Gastrocnemius medialis (tissue), 4 donors: ENCODE measurements around the gene RGMB. TPM values are rescaled to one million over a fixed set of nuclear protein-coding genes. Genes with fewer than 3 reads are reported as not detected.

Experiments used
- ATAC-seq, 2 donors: fragments of 150-250 bp; one replicate each; pipeline ENCODE4 v1.9.1; 2016
- DNase-seq, 2 donors: peaks; one replicate each; pipeline ENCODE4 v3.0.0-alpha.2; 2019
- H3K27ac ChIP-seq, 4 donors: fragments of 200-600 bp; sonication (generic); 1 replicate in 1 of 4; 2 replicates in 3 of 4; pipeline ENCODE4 v1.5.1; 2016 to 2018; ENCODE audit warnings: mild to moderate bottlenecking in 2 of 4, moderate library complexity in 1 of 4
- H3K27me3 ChIP-seq, 3 donors: fragments of 200-600 bp; sonication (generic) in 2 of 3; 1 replicate in 1 of 3; 2 replicates in 2 of 3; pipeline versions ENCODE4 v1.5.1 to v1.6.0; 2016 to 2019; ENCODE audit warnings: mild to moderate bottlenecking in 1 of 3, moderate library complexity in 1 of 3
- H3K36me3 ChIP-seq, 2 donors: fragments of 200-600 bp; sonication (generic) in 1 of 2; one replicate each; pipeline ENCODE4 v1.5.1; 2017 to 2018
- H3K4me1 ChIP-seq, 2 donors: fragments of 200-600 bp; sonication (generic) in 1 of 2; one replicate each; pipeline ENCODE4 v1.5.1; 2016 to 2017; ENCODE audit warnings: mild to moderate bottlenecking in 2 of 2
- H3K4me3 ChIP-seq, 4 donors: fragments of 200-600 bp; sonication (generic) in 3 of 4; 1 replicate in 1 of 4; 2 replicates in 3 of 4; pipeline ENCODE4 v1.5.1; 2016 to 2019; ENCODE audit warnings: mild to moderate bottlenecking in 2 of 4
- H3K9me3 ChIP-seq, 3 donors: fragments of 200-600 bp; sonication (generic) in 2 of 3; 1 replicate in 1 of 3; 2 replicates in 2 of 3; pipeline ENCODE4 v1.5.1; 2016 to 2019
- POLR2A ChIP-seq, 2 donors: fragments of 450-650 bp; IDR thresholded peaks; one replicate each; pipeline ENCODE4 v1.6.1; 2017; ENCODE audit warnings: antibody characterized with exemption in 2 of 2, mild to moderate bottlenecking in 2 of 2, moderate library complexity in 2 of 2
- in situ Hi-C, 4 donors: fragments of 200-750 bp; cut with MboI; loops; one replicate each; pipeline versions ENCODE4 v1.15.0 to v1.8.0; 2017; ENCODE audit warnings: low sequenced_read_pairs in 4 of 4
- intact Hi-C: fragments of 100-400 bp; cut with DNase I; formaldehyde crosslinking; loops from one replicate; pipeline ENCODE4 v1.15.1; 2023; ENCODE audit warnings: low total_unique reads
- total RNA-seq, 4 donors: library from RNA; depleted of rRNA; stranded (reverse); fragments of >200 nt; gene quantifications; one replicate each; pipeline versions ENCODE4 v1.1.0 to v1.2.3, GENCODE V29; 2016
- TF ChIP-seq, protein P1 (sequence below), 5 experiments: fragments of 450-650 bp in 3 of 5; fragments of 200-600 bp in 2 of 5; sonication (generic) in 2 of 5; IDR thresholded peaks in 4 of 5; conservative IDR thresholded peaks in 1 of 5; 1 replicate in 4 of 5; 2 replicates in 1 of 5; pipeline ENCODE4 v1.5.1; 2016 to 2019; ENCODE audit warnings: antibody characterized with exemption in 5 of 5, mild to moderate bottlenecking in 3 of 5, moderate library complexity in 3 of 5

RGMB gene
- total RNA-seq, 4 donors from 2014 or later = 11.2 to 57.8 (median 25.9) TPM

DNA sequence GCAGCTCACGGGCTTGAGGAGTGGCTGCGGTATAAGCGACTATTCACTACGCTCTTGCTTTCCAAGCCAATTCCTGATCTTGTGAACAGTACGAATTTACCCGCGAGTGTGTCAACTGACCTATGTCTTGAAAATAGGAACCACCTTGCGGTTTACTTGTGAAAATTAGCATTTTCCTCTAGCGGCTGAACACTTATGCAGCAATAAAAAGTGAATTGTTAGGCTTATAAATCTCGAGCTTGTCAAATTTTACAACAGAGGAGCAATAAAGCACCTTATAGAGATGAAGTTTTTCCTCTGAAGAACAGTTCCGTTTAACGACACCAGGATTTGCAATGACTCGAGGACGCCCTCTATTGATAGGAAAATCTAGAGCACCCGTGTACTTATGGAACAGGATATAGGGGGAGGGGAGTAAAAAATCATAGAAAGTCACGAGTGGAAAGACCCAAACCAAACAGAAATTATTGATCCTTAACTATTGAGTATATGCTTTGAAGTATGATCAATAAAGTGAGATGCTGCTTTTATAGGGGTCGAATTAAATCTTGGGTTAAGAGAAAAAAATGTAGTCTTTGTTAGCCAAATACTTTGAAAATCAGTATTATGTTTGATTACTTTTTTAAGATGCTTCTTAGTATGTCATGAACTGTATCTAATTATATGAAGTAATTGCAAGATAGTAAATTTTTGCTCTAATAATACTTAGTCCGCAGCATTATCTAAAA is 1.9 kb upstream of the RGMB start:
- Histone ChIP-seq H3K27ac (peak overlapping the region; percentile 94 to 98 (median 96)), H3K4me3 (peak overlapping the region; percentile 68 to 86 (median 74)), H3K27me3 (no peaks in the 10 kb centered on the region), H3K36me3 (no peaks in the 10 kb centered on the region), H3K9me3 (no peaks in the 10 kb centered on the region), H3K4me1 (peaks cover 26 to 32% of the 10 kb centered on the region in 2 donors)
- in situ Hi-C loops (loop anchor here in 3 of 4 donors (10.0 to 25.0 kb wide), 3 partner anchors 153 to 1584 kb away; partner anchors contain the start of genes CHD1 (in 1 of the 3) and RIOK2 (in 1 of the 3)), intact Hi-C loops (loop anchor here (2.0 to 10.0 kb wide), 4 partner anchors 15 to 1967 kb away; partner anchors contain the start of genes ERAP1 and RIOK2)
- DNase-seq = peak; percentile 38 to 51
- peak in 1 of 2 donors; percentile 11 for ATAC-seq
- peak in 1 of 2 donors; percentile 33 for TF ChIP-seq POLR2A (IDR thresholded peaks at IDR 0.05)
- TF ChIP-seq, protein P1, sequence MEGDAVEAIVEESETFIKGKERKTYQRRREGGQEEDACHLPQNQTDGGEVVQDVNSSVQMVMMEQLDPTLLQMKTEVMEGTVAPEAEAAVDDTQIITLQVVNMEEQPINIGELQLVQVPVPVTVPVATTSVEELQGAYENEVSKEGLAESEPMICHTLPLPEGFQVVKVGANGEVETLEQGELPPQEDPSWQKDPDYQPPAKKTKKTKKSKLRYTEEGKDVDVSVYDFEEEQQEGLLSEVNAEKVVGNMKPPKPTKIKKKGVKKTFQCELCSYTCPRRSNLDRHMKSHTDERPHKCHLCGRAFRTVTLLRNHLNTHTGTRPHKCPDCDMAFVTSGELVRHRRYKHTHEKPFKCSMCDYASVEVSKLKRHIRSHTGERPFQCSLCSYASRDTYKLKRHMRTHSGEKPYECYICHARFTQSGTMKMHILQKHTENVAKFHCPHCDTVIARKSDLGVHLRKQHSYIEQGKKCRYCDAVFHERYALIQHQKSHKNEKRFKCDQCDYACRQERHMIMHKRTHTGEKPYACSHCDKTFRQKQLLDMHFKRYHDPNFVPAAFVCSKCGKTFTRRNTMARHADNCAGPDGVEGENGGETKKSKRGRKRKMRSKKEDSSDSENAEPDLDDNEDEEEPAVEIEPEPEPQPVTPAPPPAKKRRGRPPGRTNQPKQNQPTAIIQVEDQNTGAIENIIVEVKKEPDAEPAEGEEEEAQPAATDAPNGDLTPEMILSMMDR (IDR thresholded peaks at IDR 0.05 in 4 of 5, conservative IDR thresholded peaks at IDR 0.05 in 1 of 5) = peak; percentile 71 to 96 (median 84)

DNA sequence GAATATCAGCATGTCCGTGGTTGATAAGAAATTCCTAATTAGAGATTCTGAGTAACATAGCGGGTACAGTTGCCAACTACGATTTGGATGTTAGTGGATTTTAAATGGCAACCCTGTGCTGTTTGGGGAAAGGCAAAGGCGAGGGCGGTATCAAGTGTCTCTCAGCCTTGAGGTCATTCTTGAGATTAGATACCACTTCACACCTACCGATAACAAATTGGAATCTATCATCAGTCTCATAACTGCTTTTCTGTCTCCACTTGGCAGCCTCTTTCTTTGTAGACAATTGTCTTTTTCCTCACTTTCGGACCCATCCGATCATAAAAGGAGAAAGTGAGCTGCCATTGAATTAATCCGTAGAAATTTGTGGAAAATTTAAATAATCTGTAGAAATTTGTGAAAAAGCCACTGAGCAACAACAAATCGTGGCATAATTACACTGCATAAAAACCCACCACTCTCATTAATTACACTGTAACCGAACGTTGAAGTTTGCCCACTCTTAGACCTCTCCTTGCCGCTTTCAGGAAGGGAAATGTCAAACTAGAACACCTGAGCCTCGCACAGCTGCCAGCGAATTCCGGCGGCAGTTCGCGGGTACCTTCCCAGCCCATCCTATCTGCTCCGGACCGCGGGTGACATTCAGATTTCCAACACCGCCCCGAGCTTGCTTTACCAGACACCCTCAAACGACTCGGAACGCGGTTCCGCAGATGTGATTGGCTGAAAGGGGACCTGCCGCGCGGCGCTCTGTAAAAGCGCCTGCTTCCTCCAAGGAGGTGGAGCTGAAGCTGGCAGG is 849 bp upstream of the RGMB start:
- no peaks in the 10 kb centered on the region for H3K27me3 ChIP-seq
- H3K4me3 ChIP-seq = peak overlapping the region; percentile 84 to 88 (median 86)
- TF ChIP-seq, protein P1 (IDR thresholded peaks at IDR 0.05 in 4 of 5, conservative IDR thresholded peaks at IDR 0.05 in 1 of 5) = peak in 1 of 5 experiments; percentile 4
- no peak for TF ChIP-seq POLR2A (IDR thresholded peaks at IDR 0.05)
- peak overlapping the region; percentile 94 to 98 (median 96) for H3K27ac ChIP-seq
- H3K36me3 ChIP-seq = no peaks in the 10 kb centered on the region
- no peaks in the 10 kb centered on the region for H3K9me3 ChIP-seq
- intact Hi-C loops = loop anchor here (1.0 to 10.0 kb wide), 4 partner anchors 157 to 1968 kb away; partner anchors contain the start of genes CHD1, ERAP1 and RIOK2
- in situ Hi-C loops = loop anchor here in 3 of 4 donors (10.0 to 25.0 kb wide), 3 partner anchors 152 to 1585 kb away; partner anchors contain the start of genes CHD1 (in 1 of the 3) and RIOK2 (in 1 of the 3)
- H3K4me1 ChIP-seq = peaks cover 36 to 42% of the 10 kb centered on the region in 2 donors
- DNase-seq (peak; percentile 73 to 79), ATAC-seq (peak; percentile 49 to 51)

DNA sequence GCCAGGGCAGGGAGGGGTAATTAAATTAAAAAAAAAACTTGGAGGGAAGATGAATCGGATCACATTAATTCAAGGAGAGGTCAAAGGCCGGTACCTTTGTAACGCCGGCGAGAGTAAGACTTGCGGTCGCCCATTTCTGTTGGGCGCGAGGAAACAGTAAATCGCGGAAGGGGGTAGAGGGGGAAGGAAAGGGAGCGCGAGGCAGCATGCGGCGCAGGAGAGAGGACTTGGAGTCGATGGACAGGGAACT is 324 bp upstream of the RGMB start:
- TF ChIP-seq, protein P1 (IDR thresholded peaks at IDR 0.05 in 4 of 5, conservative IDR thresholded peaks at IDR 0.05 in 1 of 5) = no peak
- no peak for TF ChIP-seq POLR2A (IDR thresholded peaks at IDR 0.05)
- Histone ChIP-seq H3K36me3 (no peaks in the 10 kb centered on the region), H3K27me3 (no peaks in the 10 kb centered on the region), H3K27ac (peak overlapping the region; percentile 94 to 98 (median 96)), H3K4me1 (peaks cover 42 to 43% of the 10 kb centered on the region in 2 donors), H3K4me3 (peak overlapping the region; percentile 84 to 88 (median 86)), H3K9me3 (no peaks in the 10 kb centered on the region)
- in situ Hi-C loops = loop anchor here in 3 of 4 donors (10.0 to 25.0 kb wide), 3 partner anchors 152 to 1586 kb away; partner anchors contain the start of genes CHD1 (in 1 of the 3) and RIOK2 (in 1 of the 3)
- ATAC-seq (no peak), DNase-seq (no peak)
- intact Hi-C loops = loop anchor here (1.0 to 10.0 kb wide), 4 partner anchors 156 to 1968 kb away; partner anchors contain the start of genes CHD1, ERAP1 and RIOK2

DNA sequence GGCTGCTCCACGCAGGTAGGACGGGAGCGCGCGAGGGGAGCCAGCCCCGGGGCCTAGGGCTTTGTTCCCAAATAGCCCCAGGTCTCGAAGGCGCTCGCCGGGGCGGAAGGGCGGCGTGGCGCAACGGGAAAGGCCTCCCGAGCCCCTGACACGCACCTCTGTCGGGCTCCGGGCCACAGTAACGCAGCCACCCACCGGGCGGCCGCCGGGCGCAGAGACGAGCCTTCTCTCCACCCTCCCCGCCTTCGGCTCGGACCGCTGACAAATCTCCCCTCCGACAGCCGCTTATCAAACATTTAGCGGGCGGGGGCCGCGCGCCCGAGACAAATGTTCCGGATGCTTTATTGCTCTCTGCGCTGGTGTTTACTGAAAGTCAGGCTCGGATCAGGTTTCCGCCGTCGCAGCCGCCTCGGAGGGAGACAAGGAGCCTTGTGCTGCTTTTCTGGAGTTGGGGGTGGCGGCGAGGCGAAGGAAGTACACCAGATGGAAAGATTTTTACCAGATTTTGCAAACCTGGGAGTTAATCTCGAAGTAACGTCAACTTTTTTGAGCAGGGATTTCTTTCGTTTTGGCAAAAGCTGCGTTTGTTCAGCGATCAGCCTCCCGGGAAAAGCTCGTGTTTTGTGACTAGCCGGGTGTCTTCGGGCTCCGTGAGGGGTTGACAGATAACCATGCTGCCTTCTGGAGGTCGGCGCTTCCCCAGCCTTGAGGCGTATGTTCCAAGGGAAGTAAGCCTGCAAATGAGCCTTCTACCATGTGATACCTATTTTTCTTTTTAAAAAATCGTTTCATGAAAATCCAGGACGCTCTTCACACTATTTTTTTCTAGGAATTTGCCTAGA is 950 bp downstream of the RGMB start:
- peak; percentile 32 to 40 for ATAC-seq
- Histone ChIP-seq H3K4me1 (peaks cover 50 to 53% of the 10 kb centered on the region in 2 donors), H3K4me3 (peak overlapping the region; percentile 84 to 88 (median 86)), H3K36me3 (no peaks in the 10 kb centered on the region), H3K9me3 (no peaks in the 10 kb centered on the region), H3K27me3 (no peaks in the 10 kb centered on the region), H3K27ac (peak overlapping the region; percentile 94 to 98 (median 96))
- TF ChIP-seq, protein P1 (IDR thresholded peaks at IDR 0.05 in 4 of 5, conservative IDR thresholded peaks at IDR 0.05 in 1 of 5) = no peak
- peak; percentile 55 to 64 for TF ChIP-seq POLR2A (IDR thresholded peaks at IDR 0.05)
- in situ Hi-C loops = loop anchor here in 3 of 4 donors (10.0 to 25.0 kb wide), 3 partner anchors 150 to 1587 kb away; partner anchors contain the start of genes CHD1 (in 1 of the 3) and RIOK2 (in 1 of the 3)
- DNase-seq = peak; percentile 69 to 71
- intact Hi-C loops = loop anchor here (10.0 kb wide), 1 partner anchor 1970 kb away; the partner anchor contains the start of gene ERAP1
